Esophagus squamous epithelium (tissue), 4 donors: ENCODE measurements around the gene RAB27B.

Experiments
- POLR2A ChIP-seq, 4 donors: fragments of 450-650 bp; IDR thresholded peaks; one replicate each; pipeline ENCODE4 v1.6.1; 2017; ENCODE audit warnings: antibody characterized with exemption in 4 of 4, mild to moderate bottlenecking in 4 of 4, moderate library complexity in 3 of 4
- TF ChIP-seq, protein P1 (sequence below), 6 experiments: fragments of 450-650 bp in 4 of 6; fragments of 200-600 bp in 2 of 6; sonication (generic) in 2 of 6; IDR thresholded peaks; one replicate each; pipeline ENCODE4 v1.5.1; 2016 to 2019; ENCODE audit warnings: antibody characterized with exemption in 6 of 6, mild to moderate bottlenecking in 4 of 6, moderate library complexity in 4 of 6

GRCh38 chr18:54878659-54879358 lies 50.5 kb downstream of the RAB27B start:
- TF ChIP-seq, protein P1, sequence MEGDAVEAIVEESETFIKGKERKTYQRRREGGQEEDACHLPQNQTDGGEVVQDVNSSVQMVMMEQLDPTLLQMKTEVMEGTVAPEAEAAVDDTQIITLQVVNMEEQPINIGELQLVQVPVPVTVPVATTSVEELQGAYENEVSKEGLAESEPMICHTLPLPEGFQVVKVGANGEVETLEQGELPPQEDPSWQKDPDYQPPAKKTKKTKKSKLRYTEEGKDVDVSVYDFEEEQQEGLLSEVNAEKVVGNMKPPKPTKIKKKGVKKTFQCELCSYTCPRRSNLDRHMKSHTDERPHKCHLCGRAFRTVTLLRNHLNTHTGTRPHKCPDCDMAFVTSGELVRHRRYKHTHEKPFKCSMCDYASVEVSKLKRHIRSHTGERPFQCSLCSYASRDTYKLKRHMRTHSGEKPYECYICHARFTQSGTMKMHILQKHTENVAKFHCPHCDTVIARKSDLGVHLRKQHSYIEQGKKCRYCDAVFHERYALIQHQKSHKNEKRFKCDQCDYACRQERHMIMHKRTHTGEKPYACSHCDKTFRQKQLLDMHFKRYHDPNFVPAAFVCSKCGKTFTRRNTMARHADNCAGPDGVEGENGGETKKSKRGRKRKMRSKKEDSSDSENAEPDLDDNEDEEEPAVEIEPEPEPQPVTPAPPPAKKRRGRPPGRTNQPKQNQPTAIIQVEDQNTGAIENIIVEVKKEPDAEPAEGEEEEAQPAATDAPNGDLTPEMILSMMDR (IDR thresholded peaks at IDR 0.05) = no peak
- TF ChIP-seq POLR2A (IDR thresholded peaks at IDR 0.05) = no peak
